A549 (cell line): Measurements from ENCODE around the gene ACSS3. TPM values are rescaled to one million over a fixed set of nuclear protein-coding genes. Genes with fewer than 3 reads are reported as not detected.

Experiments used
- ATAC-seq, 2 experiments: fragments of 200-7000 bp in 1 of 2; fragments of >200 bp in 1 of 2; cut with Nextera tagmentation in 1 of 2; cut with Tn5 transposase in 1 of 2; 3 replicates each; pipeline versions ENCODE4 v1.8.0 to v1.9.1; 2018 to 2020; ENCODE audit warnings: mild to moderate bottlenecking in 1 of 2, moderate library complexity in 1 of 2
- CTCF ChIA-PET: fragments of 300-600 bp; sonication (Branson Sonifier 250); formaldehyde crosslinking; extraction: SDS; loops from one replicate; lab custom pipeline; 2021; ENCODE audit warnings: antibody characterized with exemption, inconsistent platforms; lab: Yijun Ruan, JAX
- POLR2A ChIA-PET: fragments of 350-600 bp; formaldehyde crosslinking; extraction: SDS; loops from one replicate; lab custom pipeline; 2021; ENCODE audit warnings: antibody characterized with exemption, inconsistent platforms; lab: Yijun Ruan, JAX
- DNase-seq, 2 experiments: peaks; one replicate each; pipeline versions ENCODE4 v3.0.0 to v3.0.0-alpha.2; 2011 to 2016; ENCODE audit warnings: low read depth in 1 of 2, low spot score in 1 of 2
- FAIRE-seq: peaks from 2 replicates; lab custom pipeline; 2011; peaks lifted over from hg19 to GRCh38; lab: Jason Lieb, UNC
- H3K27ac ChIP-seq, 2 experiments: fragments of >200 bp; sonication (Bioruptor Twin); formaldehyde crosslinking; 3 replicates each; pipeline ENCODE4 v1.5.1; 2016 to 2017
- H3K4me1 ChIP-seq: fragments of >200 bp; sonication (Bioruptor Twin); formaldehyde crosslinking; 3 replicates; pipeline ENCODE4 v1.6.1; 2016
- H3K4me2 ChIP-seq: fragments of >200 bp; sonication (Bioruptor Twin); formaldehyde crosslinking; 3 replicates; pipeline ENCODE4 v1.6.1; 2016
- H3K4me3 ChIP-seq: fragments of >200 bp; sonication (Bioruptor Twin); formaldehyde crosslinking; 3 replicates; pipeline ENCODE4 v1.5.1; 2016
- H3K9me3 ChIP-seq: fragments of >200 bp; sonication (Bioruptor Twin); formaldehyde crosslinking; 3 replicates; pipeline ENCODE4 v1.6.1; 2016
- CBX2 ChIP-seq: fragments of 200-600 bp; sonication (generic); IDR thresholded peaks from 2 replicates; pipeline ENCODE4 v1.6.1; 2016; ENCODE audit warnings: low read depth, mild to moderate bottlenecking, borderline replicate concordance
- CBX8 ChIP-seq: fragments of 200-600 bp; sonication (generic); IDR thresholded peaks from 2 replicates; pipeline ENCODE4 v1.6.1; 2016
- CHD2 ChIP-seq: fragments of 150-350 bp; IDR thresholded peaks from 2 replicates; pipeline ENCODE4 v1.6.1; 2014; ENCODE audit warnings: low read length; ENCODE audit not compliant: partially characterized antibody
- CHD4 ChIP-seq: fragments of 200-600 bp; sonication (generic); IDR thresholded peaks from 2 replicates; pipeline ENCODE4 v1.6.1; 2016; ENCODE audit warnings: antibody characterized with exemption, mild to moderate bottlenecking, borderline replicate concordance
- EHF ChIP-seq: fragments of 250-450 bp; sonication (Bioruptor Pico); IDR thresholded peaks from 2 replicates; pipeline ENCODE4 v1.5.0; 2020; ENCODE audit warnings: mild to moderate bottlenecking
- EHMT2 ChIP-seq: fragments of 200-600 bp; sonication (generic); IDR thresholded peaks from 2 replicates; pipeline ENCODE4 v1.6.1; 2016; ENCODE audit warnings: antibody characterized with exemption, low read depth, mild to moderate bottlenecking, moderate library complexity
- ESRRA ChIP-seq: fragments of 150-350 bp; IDR thresholded peaks from 2 replicates; pipeline ENCODE4 v1.6.1; 2014; ENCODE audit warnings: mild to moderate bottlenecking, low read length, borderline replicate concordance
- FOSB ChIP-seq: fragments of 250-450 bp; sonication (Bioruptor Pico); IDR thresholded peaks from 2 replicates; pipeline ENCODE4 v1.5.0; 2020; ENCODE audit warnings: mild to moderate bottlenecking, moderate library complexity
- FOSL2 ChIP-seq, 2 experiments: fragments of 450-650 bp in 1 of 2; fragments of >200 bp in 1 of 2; sonication (Bioruptor Twin) in 1 of 2; formaldehyde crosslinking; IDR thresholded peaks; 2 replicates each; pipeline versions ENCODE4 v1.5.0 to v1.6.1; 2016 to 2020; ENCODE audit warnings: mild to moderate bottlenecking in 1 of 2, moderate library complexity in 1 of 2
- HDAC2 ChIP-seq: fragments of 200-600 bp; sonication (generic); IDR thresholded peaks from 2 replicates; pipeline ENCODE4 v1.6.1; 2016
- HEYL ChIP-seq: fragments of 250-450 bp; sonication (Bioruptor Pico); IDR thresholded peaks from 2 replicates; pipeline ENCODE4 v1.8.0; 2021; ENCODE audit warnings: mild to moderate bottlenecking, moderate library complexity
- HOXA7 ChIP-seq: fragments of 250-450 bp; sonication (Bioruptor Pico); IDR thresholded peaks from 2 replicates; pipeline ENCODE4 v1.5.0; 2020; ENCODE audit warnings: mild to moderate bottlenecking, moderate library complexity
- HOXB5 ChIP-seq: fragments of 250-450 bp; sonication (Bioruptor Pico); IDR thresholded peaks from 2 replicates; pipeline ENCODE4 v1.5.0; 2020; ENCODE audit warnings: mild to moderate bottlenecking, moderate library complexity
- KDM5A ChIP-seq: fragments of 200-600 bp; sonication (generic); IDR thresholded peaks from 2 replicates; pipeline ENCODE4 v1.6.1; 2016; ENCODE audit warnings: antibody characterized with exemption, mild to moderate bottlenecking
- MAFK ChIP-seq: fragments of 450-650 bp; IDR thresholded peaks from 2 replicates; pipeline ENCODE4 v1.6.1; 2014; ENCODE audit not compliant: partially characterized antibody
- MAZ ChIP-seq: fragments of 150-350 bp; IDR thresholded peaks from 2 replicates; pipeline ENCODE4 v1.6.1; 2014; ENCODE audit warnings: antibody characterized with exemption, low read depth, low read length, borderline replicate concordance
- NFE2L2 ChIP-seq: fragments of 150-350 bp; conservative IDR thresholded peaks from 2 replicates; pipeline ENCODE4 v1.6.1; 2014; ENCODE audit warnings: low read length
- RARB ChIP-seq: fragments of 250-450 bp; sonication (Bioruptor Pico); IDR thresholded peaks from 2 replicates; pipeline ENCODE4 v1.8.0; 2021; ENCODE audit warnings: mild to moderate bottlenecking, moderate library complexity
- RFX5 ChIP-seq: fragments of 450-650 bp; IDR thresholded peaks from 2 replicates; pipeline ENCODE4 v1.7.1; 2014; ENCODE audit warnings: antibody characterized with exemption, mild to moderate bottlenecking, moderate library complexity
- RNF2 ChIP-seq: fragments of 200-600 bp; sonication (generic); IDR thresholded peaks from 2 replicates; pipeline ENCODE4 v1.6.1; 2016; ENCODE audit warnings: low read depth, mild to moderate bottlenecking, antibody characterized with exemption, moderate library complexity, borderline replicate concordance
- SMC3 ChIP-seq: fragments of >200 bp; sonication (Bioruptor Twin); formaldehyde crosslinking; IDR thresholded peaks from 3 replicates; pipeline ENCODE4 v1.6.1; 2018; ENCODE audit warnings: inconsistent platforms
- SREBF2 ChIP-seq: fragments of 450-650 bp; IDR thresholded peaks from 2 replicates; pipeline ENCODE4 v1.6.1; 2014; ENCODE audit warnings: mild to moderate bottlenecking, moderate library complexity
- TFCP2L1 ChIP-seq: fragments of 250-450 bp; sonication (Bioruptor Pico); IDR thresholded peaks from 2 replicates; pipeline ENCODE4 v1.5.0; 2021; ENCODE audit warnings: mild to moderate bottlenecking
- TP53 ChIP-seq: fragments of 250-450 bp; sonication (Bioruptor Pico); IDR thresholded peaks from 2 replicates; pipeline ENCODE4 v1.5.0; 2021; ENCODE audit warnings: mild to moderate bottlenecking, moderate library complexity
- ZC3H11A ChIP-seq: fragments of 450-650 bp; IDR thresholded peaks from 2 replicates; pipeline ENCODE4 v1.6.1; 2014; ENCODE audit warnings: antibody characterized with exemption, mild to moderate bottlenecking
- ZSCAN20 ChIP-seq: fragments of 250-450 bp; sonication (Bioruptor Pico); IDR thresholded peaks from 2 replicates; pipeline ENCODE4 v1.8.0; 2022; ENCODE audit warnings: mild to moderate bottlenecking, moderate library complexity
- WGBS: methylation state at CpG from one replicate; pipeline ENCODE4 v1.1.6; 2017; ENCODE audit errors: missing lambda C conversion rate; 5-methylcytosine and 5-hydroxymethylcytosine counted together
- polyA plus RNA-seq, 4 experiments: library from polyadenylated mRNA; depleted of rRNA in 3 of 4; stranded (reverse); fragments of >200 nt; fragmentation: RNase III in 1 of 4; extraction: RNeasy Plus Mini Kit Qiagen cat#74134 plus additional on column Dnase treatment in 1 of 4; gene quantifications; 2 replicates in 3 of 4; 3 replicates in 1 of 4; pipeline ENCODE4 v1.2.3, GENCODE V29; 2011 to 2017
- TF ChIP-seq, protein P1 (sequence below): IDR thresholded peaks from 2 replicates; pipeline ENCODE4 v1.6.1; 2012
- TF ChIP-seq, protein P2 (sequence below): fragments of 250-450 bp; sonication (Bioruptor Pico); IDR thresholded peaks from 2 replicates; pipeline ENCODE4 v1.5.0; 2020; ENCODE audit warnings: low read depth, mild to moderate bottlenecking, moderate library complexity
- TF ChIP-seq, protein P3 (sequence below): fragments of 150-350 bp; IDR thresholded peaks from 2 replicates; pipeline ENCODE4 v1.6.1; 2014; ENCODE audit warnings: low read depth, mild to moderate bottlenecking, low read length
- TF ChIP-seq, protein P4 (sequence below): IDR thresholded peaks from 2 replicates; pipeline ENCODE4 v1.6.1; 2012; ENCODE audit warnings: low read depth, borderline replicate concordance
- TF ChIP-seq, protein P5 (sequence below): fragments of >200 bp; sonication (Bioruptor Twin); formaldehyde crosslinking; IDR thresholded peaks from 3 replicates; pipeline ENCODE4 v1.6.1; 2016

Gene ACSS3
- polyA plus RNA-seq, 2 of the 4 experiments (the other 2 are of a cell fraction), result 0.06 to 0.34 TPM

DNA sequence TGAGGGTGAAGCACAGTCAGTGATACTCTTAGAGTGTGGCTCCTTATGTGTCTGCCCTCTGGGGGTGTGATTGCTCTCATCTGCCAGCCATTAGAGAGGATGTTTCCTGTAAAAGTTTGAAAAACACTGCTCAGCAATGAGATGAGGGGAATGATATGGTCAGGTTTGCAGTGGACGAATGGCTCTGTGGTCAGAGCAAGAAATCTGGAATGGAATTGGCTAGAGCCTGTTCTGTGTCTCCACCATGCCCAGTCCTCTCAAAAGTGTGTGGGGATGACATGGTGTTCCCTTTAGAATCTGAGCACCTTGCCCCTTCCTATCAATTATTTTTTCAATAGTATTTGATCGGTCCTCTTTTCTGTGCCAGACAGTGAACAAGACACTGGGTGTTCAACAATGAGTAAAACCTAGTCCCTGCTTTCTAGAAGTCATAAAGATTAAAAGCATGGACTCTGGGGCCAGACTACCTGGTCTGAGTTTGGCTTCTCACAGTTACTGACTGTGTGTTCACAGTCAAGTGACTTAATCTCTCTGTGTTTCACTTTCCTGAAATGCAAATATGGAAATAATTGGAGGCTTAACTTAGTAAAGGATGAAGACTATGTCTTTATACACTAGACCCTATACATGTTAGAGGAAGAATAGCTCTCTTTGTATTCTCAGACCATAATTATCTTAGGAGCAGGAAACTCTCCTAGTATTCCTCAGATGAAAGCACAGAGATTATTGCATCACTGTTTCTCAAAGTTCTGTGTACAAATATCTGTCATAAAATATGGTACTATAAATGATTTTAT, 1.6 kb downstream of the ACSS3 start:
- 38% methylated on average over 2 of the region's 2 CpGs for WGBS

DNA sequence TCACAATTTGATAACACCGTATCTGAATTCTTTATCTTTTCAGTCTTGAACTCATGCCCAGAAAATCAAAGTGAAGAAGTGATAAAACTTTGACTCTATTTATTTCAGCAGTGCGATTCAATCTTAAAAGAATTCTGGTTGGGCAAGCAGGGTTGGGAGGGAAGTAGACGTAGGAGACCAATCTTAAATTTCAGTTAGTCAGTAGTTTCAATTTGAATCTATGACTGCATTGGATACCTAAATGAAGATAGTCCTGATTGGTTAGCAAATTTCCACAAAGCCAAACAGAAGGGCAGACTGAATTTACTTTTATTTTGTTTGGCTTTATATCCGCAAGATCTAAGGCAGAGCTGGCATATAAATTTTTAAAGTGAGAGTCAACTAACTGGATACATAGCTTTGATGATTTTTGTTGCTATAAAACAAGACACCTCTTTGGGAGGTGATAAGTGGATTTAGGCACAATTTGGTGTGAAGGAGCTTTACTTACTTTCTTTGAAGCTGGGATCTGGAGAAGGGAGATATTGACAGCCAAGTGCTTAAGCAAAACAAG, 2.6 kb downstream of the ACSS3 start:
- POLR2A ChIA-PET, result no interaction called here
- Histone ChIP-seq H3K4me3 (no peak overlapping the region), H3K9me3 (no peaks in the 10 kb centered on the region), H3K27ac (no peak overlapping the region), H3K4me1 (no peaks in the 10 kb centered on the region), H3K4me2 (no peak overlapping the region)
- 39% methylated on average over 4 of the region's 4 CpGs for WGBS
- FAIRE-seq (no peak), ATAC-seq (no peak), DNase-seq (no peak)
- TF ChIP-seq CBX8, result no peak
- TF ChIP-seq ZC3H11A, result no peak
- no peak for TF ChIP-seq MAZ
- TF ChIP-seq KDM5A, result no peak
- no peak for TF ChIP-seq HDAC2
- CTCF ChIA-PET, result no interaction called here

More for the DNA sequence above, 1.6 kb downstream of the ACSS3 start:
- no peak for DNase-seq
- no peak overlapping the region for H3K4me3 ChIP-seq
- no peak for FAIRE-seq
- TF ChIP-seq, protein P1, sequence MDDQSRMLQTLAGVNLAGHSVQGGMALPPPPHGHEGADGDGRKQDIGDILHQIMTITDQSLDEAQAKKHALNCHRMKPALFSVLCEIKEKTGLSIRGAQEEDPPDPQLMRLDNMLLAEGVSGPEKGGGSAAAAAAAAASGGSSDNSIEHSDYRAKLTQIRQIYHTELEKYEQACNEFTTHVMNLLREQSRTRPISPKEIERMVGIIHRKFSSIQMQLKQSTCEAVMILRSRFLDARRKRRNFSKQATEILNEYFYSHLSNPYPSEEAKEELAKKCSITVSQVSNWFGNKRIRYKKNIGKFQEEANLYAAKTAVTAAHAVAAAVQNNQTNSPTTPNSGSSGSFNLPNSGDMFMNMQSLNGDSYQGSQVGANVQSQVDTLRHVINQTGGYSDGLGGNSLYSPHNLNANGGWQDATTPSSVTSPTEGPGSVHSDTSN, result no peak
- TF ChIP-seq SREBF2, result no peak
- no peak for TF ChIP-seq TP53
- TF ChIP-seq TFCP2L1 (CRISPR knock-in tag), result no peak
- no peak for TF ChIP-seq RARB (CRISPR knock-in tag)
- no peak for TF ChIP-seq CHD2
- TF ChIP-seq CBX2, result no peak
- no peak for TF ChIP-seq FOSB
- TF ChIP-seq RNF2, result no peak
- no peak for TF ChIP-seq HEYL
- TF ChIP-seq, protein P2, sequence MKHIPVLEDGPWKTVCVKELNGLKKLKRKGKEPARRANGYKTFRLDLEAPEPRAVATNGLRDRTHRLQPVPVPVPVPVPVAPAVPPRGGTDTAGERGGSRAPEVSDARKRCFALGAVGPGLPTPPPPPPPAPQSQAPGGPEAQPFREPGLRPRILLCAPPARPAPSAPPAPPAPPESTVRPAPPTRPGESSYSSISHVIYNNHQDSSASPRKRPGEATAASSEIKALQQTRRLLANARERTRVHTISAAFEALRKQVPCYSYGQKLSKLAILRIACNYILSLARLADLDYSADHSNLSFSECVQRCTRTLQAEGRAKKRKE (CRISPR knock-in tag), result no peak
- no peak for TF ChIP-seq MAZ
- TF ChIP-seq ZC3H11A, result no peak
- TF ChIP-seq CHD4, result no peak
- TF ChIP-seq NFE2L2, result no peak
- no peak for TF ChIP-seq ESRRA
- TF ChIP-seq, protein P3, sequence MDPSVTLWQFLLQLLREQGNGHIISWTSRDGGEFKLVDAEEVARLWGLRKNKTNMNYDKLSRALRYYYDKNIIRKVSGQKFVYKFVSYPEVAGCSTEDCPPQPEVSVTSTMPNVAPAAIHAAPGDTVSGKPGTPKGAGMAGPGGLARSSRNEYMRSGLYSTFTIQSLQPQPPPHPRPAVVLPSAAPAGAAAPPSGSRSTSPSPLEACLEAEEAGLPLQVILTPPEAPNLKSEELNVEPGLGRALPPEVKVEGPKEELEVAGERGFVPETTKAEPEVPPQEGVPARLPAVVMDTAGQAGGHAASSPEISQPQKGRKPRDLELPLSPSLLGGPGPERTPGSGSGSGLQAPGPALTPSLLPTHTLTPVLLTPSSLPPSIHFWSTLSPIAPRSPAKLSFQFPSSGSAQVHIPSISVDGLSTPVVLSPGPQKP, result no peak
- no peak for ATAC-seq
- POLR2A ChIA-PET, result no interaction called here
- no peak overlapping the region for H3K4me2 ChIP-seq
- no peaks in the 10 kb centered on the region for H3K4me1 ChIP-seq
- CTCF ChIA-PET, result no interaction called here
- H3K9me3 ChIP-seq, result no peaks in the 10 kb centered on the region
- no peak overlapping the region for H3K27ac ChIP-seq

DNA sequence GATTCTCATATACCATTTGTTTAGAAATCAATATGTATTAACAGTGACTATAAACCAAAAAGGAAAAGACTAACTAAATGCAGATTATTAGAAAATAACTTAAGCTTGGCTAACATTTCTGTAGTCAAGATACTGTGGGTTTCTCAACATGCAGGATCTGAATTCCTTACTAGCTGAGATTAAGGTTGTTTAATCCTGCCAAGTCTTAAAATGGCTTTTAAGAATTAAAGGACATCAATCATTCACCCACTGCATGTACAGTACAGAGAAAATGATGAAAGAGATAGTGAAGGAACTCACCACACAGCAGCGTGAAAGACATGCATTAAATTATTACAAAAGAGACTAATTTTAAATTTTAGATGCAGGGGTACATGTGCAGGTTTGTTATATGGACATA, 3.8 kb downstream of the ACSS3 start:
- no peak overlapping the region for H3K4me2 ChIP-seq
- no peak overlapping the region for H3K4me3 ChIP-seq
- ChIA-PET POLR2A (no interaction called here), CTCF (no interaction called here)
- H3K27ac ChIP-seq, result no peak overlapping the region
- FAIRE-seq (peak; percentile 61), ATAC-seq (no peak), DNase-seq (no peak)
- H3K4me1 ChIP-seq, result no peaks in the 10 kb centered on the region
- 20% methylated on average over 1 of the region's 1 CpG for WGBS
- no peak for TF ChIP-seq HOXA7
- TF ChIP-seq ZSCAN20, result no peak
- no peak for TF ChIP-seq CBX8
- no peak for TF ChIP-seq FOSL2 (IDR thresholded peaks at IDR 0.05)
- no peak for TF ChIP-seq FOSL2 (CRISPR knock-in tag; IDR thresholded peaks at IDR 0.05)
- TF ChIP-seq MAFK, result no peak
- TF ChIP-seq HOXB5 (CRISPR knock-in tag), result no peak
- TF ChIP-seq TFCP2L1 (CRISPR knock-in tag), result no peak
- TF ChIP-seq EHMT2, result no peak
- TF ChIP-seq SMC3, result no peak
- TF ChIP-seq RFX5, result no peak
- no peak for TF ChIP-seq FOSB
- TF ChIP-seq, protein P4, sequence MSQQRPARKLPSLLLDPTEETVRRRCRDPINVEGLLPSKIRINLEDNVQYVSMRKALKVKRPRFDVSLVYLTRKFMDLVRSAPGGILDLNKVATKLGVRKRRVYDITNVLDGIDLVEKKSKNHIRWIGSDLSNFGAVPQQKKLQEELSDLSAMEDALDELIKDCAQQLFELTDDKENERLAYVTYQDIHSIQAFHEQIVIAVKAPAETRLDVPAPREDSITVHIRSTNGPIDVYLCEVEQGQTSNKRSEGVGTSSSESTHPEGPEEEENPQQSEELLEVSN, result no peak
- TF ChIP-seq, protein P5, sequence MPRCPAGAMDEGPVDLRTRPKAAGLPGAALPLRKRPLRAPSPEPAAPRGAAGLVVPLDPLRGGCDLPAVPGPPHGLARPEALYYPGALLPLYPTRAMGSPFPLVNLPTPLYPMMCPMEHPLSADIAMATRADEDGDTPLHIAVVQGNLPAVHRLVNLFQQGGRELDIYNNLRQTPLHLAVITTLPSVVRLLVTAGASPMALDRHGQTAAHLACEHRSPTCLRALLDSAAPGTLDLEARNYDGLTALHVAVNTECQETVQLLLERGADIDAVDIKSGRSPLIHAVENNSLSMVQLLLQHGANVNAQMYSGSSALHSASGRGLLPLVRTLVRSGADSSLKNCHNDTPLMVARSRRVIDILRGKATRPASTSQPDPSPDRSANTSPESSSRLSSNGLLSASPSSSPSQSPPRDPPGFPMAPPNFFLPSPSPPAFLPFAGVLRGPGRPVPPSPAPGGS, result no peak
- TF ChIP-seq EHF, result no peak
- H3K9me3 ChIP-seq, result no peaks in the 10 kb centered on the region
